Left lobe of liver (tissue), 2 donors: ENCODE data around the gene TUFT1. TPM values are rescaled to one million over a fixed set of nuclear protein-coding genes. Genes with fewer than 3 reads are reported as not detected.
"Not testable (repeated sequence)": the region's sequence is repeated elsewhere in the genome, so short reads cannot be mapped to it uniquely, and the experiment has no call there.

Source experiments
- ATAC-seq: fragments of 200-7000 bp; cut with Tn5 transposase; one replicate; pipeline ENCODE4 v1.9.1; 2020; ENCODE audit warnings: mild to moderate bottlenecking, moderate library complexity
- DNase-seq: peaks from one replicate; pipeline ENCODE4 v3.0.0-alpha.2; 2020; ENCODE audit warnings: low spot score
- total RNA-seq: library from RNA; stranded (reverse); gene quantifications from one replicate; pipeline ENCODE4 v1.2.1, GENCODE V29; 2021
- donor health status: DM: no; HTN: no; CAD: no; lungs with moderate emphysema.
- donor health status: DM: no; HTN: yes; CAD: no.

Gene TUFT1
- total RNA-seq, 1 donor from 2014 or later, result 1.4 TPM

- peak; percentile 97 for ATAC-seq
Measured at GRCh38 chr1:151611832-151612500, 71.9 kb downstream of the TUFT1 start, which contains the start of gene SNX27. Gene SNX27, plus strand, starts transcription at chr1:151612050. Its CDS starts 152 bp downstream, at chr1:151612202.

GRCh38 chr1:151612501-151613281 lies 72.6 kb downstream of the TUFT1 start:
- ATAC-seq (peak; percentile 20), DNase-seq (peak; percentile 55)

More at GRCh38 chr1:151611832-151612500, 71.9 kb downstream of the TUFT1 start, which contains the start of gene SNX27:
- peak; percentile 94 for DNase-seq

GRCh38 chr1:151613282-151613780 lies 73.2 kb downstream of the TUFT1 start:
- DNase-seq, result no peak
- no peak for ATAC-seq

- no peak for DNase-seq
- no peak for ATAC-seq
Measured at GRCh38 chr1:151615711-151616504, 75.8 kb downstream of the TUFT1 start.

GRCh38 chr1:151616505-151616849 lies 76.4 kb downstream of the TUFT1 start:
- DNase-seq (no peak), ATAC-seq (no peak)

GRCh38 chr1:151618003-151618402 lies 77.9 kb downstream of the TUFT1 start:
- DNase-seq (no peak), ATAC-seq (peak; percentile 45)

- DNase-seq (no peak), ATAC-seq (no peak)
Measured at GRCh38 chr1:151618470-151618869, 78.4 kb downstream of the TUFT1 start.

- not testable (repeated sequence) for ATAC-seq, DNase-seq
Measured at GRCh38 chr1:151618996-151619395, 78.9 kb downstream of the TUFT1 start.

- no peak for DNase-seq
- peak; percentile 36 for ATAC-seq
Measured at GRCh38 chr1:151619489-151620093, 79.5 kb downstream of the TUFT1 start.

- peak; percentile 91 for ATAC-seq
- DNase-seq, result no peak
Measured at GRCh38 chr1:151620286-151620685, 80.2 kb downstream of the TUFT1 start.

- peak; percentile 16 for ATAC-seq
- DNase-seq, result no peak
Measured at GRCh38 chr1:151621351-151621750, 81.2 kb downstream of the TUFT1 start.

GRCh38 chr1:151624783-151625182 lies 84.7 kb downstream of the TUFT1 start:
- ATAC-seq (no peak), DNase-seq (no peak)

- DNase-seq (no peak), ATAC-seq (no peak)
Measured at GRCh38 chr1:151626740-151627334, 86.7 kb downstream of the TUFT1 start.

GRCh38 chr1:151629278-151629677 lies 89.2 kb downstream of the TUFT1 start:
- ATAC-seq (no peak), DNase-seq (no peak)

Other genes with a start within 250 kb of the TUFT1 start
- 21.2 TPM for gene PI4KB, start 212.9 kb upstream of the TUFT1 start, total RNA-seq
- gene RFX5, start 193.1 kb upstream of the TUFT1 start, total RNA-seq, result 12.2 TPM
- 408 TPM for gene SELENBP1, start 167.6 kb upstream of the TUFT1 start, total RNA-seq
- gene PSMB4, start 140.7 kb upstream of the TUFT1 start, total RNA-seq, result 135 TPM
- 29.3 TPM for gene POGZ, start 80.8 kb upstream of the TUFT1 start, total RNA-seq
- 51.4 TPM for gene CGN, start 28.9 kb upstream of the TUFT1 start, total RNA-seq
- gene SNX27, start 71.7 kb downstream of the TUFT1 start, total RNA-seq, result 15.6 TPM
- gene CELF3, start 176.5 kb downstream of the TUFT1 start, total RNA-seq, result not detected
- gene RIIAD1, start 181.2 kb downstream of the TUFT1 start, total RNA-seq, result not detected
- 26.3 TPM for gene MRPL9, start 223.2 kb downstream of the TUFT1 start, total RNA-seq